ENCODE data around the gene PNPLA5. TPM values are rescaled to one million over a fixed set of nuclear protein-coding genes. Genes with fewer than 3 reads are reported as not detected.

The PNPLA5 gene
- total and polyA plus RNA-seq, 2 of the 8 experiments (the other 6 are each of a cell fraction or from before 2014, with no cell fraction given) = 3.9 to 6.8 TPM

- Histone ChIP-seq H3K4me2 (ENCODE audit: insufficient read depth in 1 of 2, low read depth in 2 of 2, low read length in 2 of 2) (no peak overlapping the region), H4K91ac (replicated peaks; ENCODE audit: insufficient read length, low read length) (no peak overlapping the region), H2AK5ac (ENCODE audit: low read depth, low read length) (no peak overlapping the region), H2BK5ac (ENCODE audit: low read depth, low read length) (no peak overlapping the region), H2BK15ac (ENCODE audit: low read length) (no peak overlapping the region), H3K9ac (replicated peaks in 1 of 4; ENCODE audit: extremely low read depth in 1 of 4, low read depth in 3 of 4, low read length in 3 of 4) (no peak overlapping the region), H3K4me3 (ENCODE audit: extremely low read depth in 1 of 4, insufficient read depth in 2 of 4, low read depth in 3 of 4, low read length in 4 of 4) (no peak overlapping the region), H3K14ac (ENCODE audit: insufficient read length) (no peak overlapping the region), H3K4me1 (replicated peaks in 1 of 4; ENCODE audit: control insufficient read depth in 3 of 4, insufficient read depth in 4 of 4, low read length in 3 of 4) (0 out of 7 replicates have a peak, but pooled peaks cover 0 to 3% (median 0%) of the 10 kb centered on the region in 4 experiments), H2AFZ (ENCODE audit: low read length) (no peak overlapping the region), H2BK20ac (ENCODE audit: low read length) (no peak overlapping the region), H3K18ac (ENCODE audit: extremely low read depth, low read length) (no peak overlapping the region), H3K27ac (ENCODE audit: low read depth, low read length) (no peak overlapping the region), H2BK120ac (replicated peaks; ENCODE audit: low read depth, low read length) (no peak overlapping the region), H3K36me3 (ENCODE audit: control insufficient read depth in 2 of 4, insufficient read depth in 4 of 4, low read length in 3 of 4) (peaks cover 0 to 11% (median 1%) of the 10 kb centered on the region in 4 experiments; a peak in 5 of 8 replicates), H4K5ac (ENCODE audit: insufficient read length, low read depth, low read length) (no peak overlapping the region), H4K20me1 (replicated peaks in 1 of 2; ENCODE audit: control insufficient read depth in 1 of 2, insufficient read depth in 2 of 2, low read length in 2 of 2) (peaks cover 8 to 15% of the 10 kb centered on the region in 2 experiments), H4K8ac (ENCODE audit: extremely low read depth, insufficient read depth, low read length) (no peak overlapping the region; the same call in 1 of the 2 replicates), H3K23ac (ENCODE audit: insufficient read length) (no peak overlapping the region), H2BK12ac (ENCODE audit: low read depth, low read length) (no peak overlapping the region), H3K9me3 (ENCODE audit: insufficient read depth in 2 of 2, low read depth in 1 of 2, low read length in 1 of 2) (no peaks in the 10 kb centered on the region), H3K23me2 (ENCODE audit: low read depth, low read length) (no peaks in the 10 kb centered on the region), H3K56ac (replicated peaks; ENCODE audit: insufficient read length, low read depth, low read length) (no peak overlapping the region), H3K4ac (replicated peaks; ENCODE audit: insufficient read length, low read depth, low read length) (no peak overlapping the region), H3K27me3 (replicated peaks in 1 of 4; ENCODE audit: control insufficient read depth in 3 of 4, extremely low read depth in 1 of 4, insufficient read depth in 3 of 4, low read length in 3 of 4) (no peaks in the 10 kb centered on the region), H3K79me2 (ENCODE audit: control insufficient read depth in 1 of 2, insufficient read depth in 2 of 2, low read length in 2 of 2) (peaks cover 0 to 10% of the 10 kb centered on the region in 2 experiments; a peak in 1 of 4 replicates), H3K79me1 (ENCODE audit: low read depth, low read length) (peaks cover 23% of the 10 kb centered on the region)
- POLR2A ChIA-PET (ENCODE audit: partially characterized antibody) = no interaction called here
- TF ChIP-seq ASH2L (IDR thresholded peaks at IDR 0.05; ENCODE audit: low read length) (no peak), SAP30 (IDR thresholded peaks at IDR 0.05; ENCODE audit: insufficient read depth, insufficient replicate concordance, low read length) (no peak)
- 94% methylated on average over 10 of the region's 10 CpGs; no CpG with 5 or more reads in 1 of the 2 experiments for WGBS, 2 experiments (ENCODE audit: extremely low coverage in 1 of 2, insufficient coverage in 1 of 2, insufficient read length in 1 of 2, insufficient replicate concordance in 2 of 2, low coverage in 1 of 2, low lambda C conversion rate in 2 of 2, missing lambda C conversion rate in 1 of 2)
- DNase-seq (ENCODE audit: low read depth in 1 of 2, low spot score in 2 of 2) (no peak), FAIRE-seq (no peak)
- CTCF ChIA-PET (ENCODE audit: partially characterized antibody) = interaction anchor here (0.9 to 2.0 kb wide), 6 partner anchors 9 to 89 kb away, joined by 3 to 8 read pairs (median 4); no protein-coding TSS in a partner anchor
These were observed 53.7 kb downstream of the PNPLA5 start for GRCh38 chr22:43838161-43838560.
